ENCODE results near the gene EFNB2.
A peak's percentile ranks its signal among the peaks of the same experiment; 100 is the strongest.

Gene EFNB2

DNA sequence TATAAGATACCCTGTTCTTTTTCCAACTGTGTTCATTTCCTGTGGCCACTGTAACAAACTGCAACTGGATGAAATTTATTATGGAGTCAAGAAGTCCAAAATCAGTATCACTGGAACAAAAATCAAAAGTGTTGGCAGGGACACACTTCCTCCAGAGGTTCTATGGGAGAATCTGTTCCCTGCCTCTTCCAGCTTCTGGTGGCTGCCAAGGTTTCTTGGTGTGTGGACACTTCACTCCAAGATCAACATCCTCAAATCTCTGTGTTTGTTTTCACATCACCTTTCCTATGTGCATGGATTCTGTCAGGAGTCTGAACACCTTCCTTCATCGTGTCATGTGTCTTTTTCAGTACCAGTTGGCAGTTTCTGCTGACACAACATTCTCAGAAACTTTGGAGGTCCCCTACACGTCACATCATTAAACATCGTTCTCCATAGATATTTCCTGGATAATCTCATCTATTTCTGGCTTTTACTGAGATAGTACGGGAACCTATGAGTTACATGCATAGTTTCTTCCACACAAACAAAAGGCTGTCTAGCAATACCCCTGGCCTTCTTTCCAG, 15.2 kb upstream of the EFNB2 start:
- DNase-seq (ENCODE audit: low read depth in 2 of 2): no peak

- no peak for DNase-seq (ENCODE audit: low read depth in 2 of 2)
Measured at GRCh38 chr13:106548064-106548696, 12.7 kb upstream of the EFNB2 start.

DNA sequence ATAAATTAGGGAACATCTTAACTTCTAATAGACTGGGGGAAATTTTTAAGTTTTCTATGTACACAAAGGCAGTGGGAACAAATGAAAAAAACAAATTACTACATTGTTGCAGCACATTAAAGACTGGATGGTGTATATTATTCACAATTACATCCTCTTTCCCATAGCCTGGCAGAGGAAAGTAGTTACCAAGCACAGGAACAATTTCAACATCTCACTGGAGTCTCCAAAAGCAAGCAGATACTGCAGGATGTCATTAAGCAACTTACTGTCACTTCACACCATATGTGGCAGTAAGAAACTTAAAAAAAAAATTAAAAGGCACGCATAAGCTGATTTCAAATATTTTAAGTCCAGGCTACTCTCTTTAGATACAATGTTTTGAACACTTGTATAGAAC, 6.4 kb upstream of the EFNB2 start:
- no peak for DNase-seq (ENCODE audit: low read depth in 2 of 2)

DNA sequence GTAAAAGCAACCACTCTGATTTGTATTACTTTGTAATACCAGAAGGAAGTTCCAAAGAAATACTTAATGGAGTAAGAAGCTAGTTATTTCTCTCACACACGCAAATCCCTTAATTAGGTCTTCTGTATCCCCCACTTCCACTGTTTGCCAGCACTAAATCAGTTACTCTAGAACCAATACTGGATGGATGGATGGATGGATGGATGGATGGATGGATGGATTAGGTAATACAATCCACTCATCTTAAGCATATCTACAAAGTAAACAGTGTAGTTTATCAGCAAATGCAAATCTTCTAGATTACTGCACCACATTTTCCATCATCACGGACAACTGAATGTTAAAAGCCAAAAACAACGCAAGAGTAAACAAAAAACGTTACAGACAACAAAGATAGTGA, 5.2 kb upstream of the EFNB2 start:
- DNase-seq (ENCODE audit: low read depth in 2 of 2): no peak

- DNase-seq (ENCODE audit: low read depth in 2 of 2): no peak
Measured at GRCh38 chr13:106537521-106537920, 2.1 kb upstream of the EFNB2 start.

DNA sequence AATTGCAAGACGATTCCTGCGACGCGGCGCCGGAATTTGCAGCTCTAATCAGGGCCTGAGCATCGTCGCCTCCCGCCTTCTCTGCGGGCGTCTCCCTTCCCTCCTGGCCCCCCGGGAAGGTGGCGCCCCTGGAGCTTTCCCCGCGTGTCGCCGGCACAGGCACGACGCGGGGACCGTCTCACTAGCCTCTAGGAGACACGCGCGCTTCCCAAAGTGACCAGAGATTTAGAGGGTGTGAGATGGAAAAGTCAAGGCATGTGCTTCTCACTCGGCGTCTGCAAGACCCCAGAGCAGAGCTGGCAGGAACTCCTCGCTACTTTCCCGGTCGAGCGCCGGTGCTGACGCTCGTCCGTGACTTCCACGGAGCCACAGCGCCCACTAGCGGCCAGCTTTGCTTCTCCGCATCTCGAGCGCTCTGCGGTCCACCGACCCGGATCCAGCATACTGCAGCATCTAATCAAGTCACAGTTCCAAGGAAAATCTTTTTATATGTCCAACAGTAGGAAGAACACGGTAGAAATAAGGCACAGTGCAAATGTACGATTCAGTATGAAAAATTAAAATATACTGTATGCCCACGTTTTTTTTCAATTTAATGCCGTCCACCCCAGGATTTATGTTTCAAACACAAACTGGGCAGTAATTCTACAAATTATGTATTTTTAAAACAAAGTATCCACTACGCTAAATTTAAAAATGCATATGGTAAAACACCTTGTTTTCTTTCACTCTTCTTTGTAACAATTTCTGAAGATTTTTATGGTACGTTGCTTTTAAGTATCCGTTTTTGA, 977 bp upstream of the EFNB2 start:
- DNase-seq (ENCODE audit: low read depth in 2 of 2): peak; percentile 76 to 82

DNA sequence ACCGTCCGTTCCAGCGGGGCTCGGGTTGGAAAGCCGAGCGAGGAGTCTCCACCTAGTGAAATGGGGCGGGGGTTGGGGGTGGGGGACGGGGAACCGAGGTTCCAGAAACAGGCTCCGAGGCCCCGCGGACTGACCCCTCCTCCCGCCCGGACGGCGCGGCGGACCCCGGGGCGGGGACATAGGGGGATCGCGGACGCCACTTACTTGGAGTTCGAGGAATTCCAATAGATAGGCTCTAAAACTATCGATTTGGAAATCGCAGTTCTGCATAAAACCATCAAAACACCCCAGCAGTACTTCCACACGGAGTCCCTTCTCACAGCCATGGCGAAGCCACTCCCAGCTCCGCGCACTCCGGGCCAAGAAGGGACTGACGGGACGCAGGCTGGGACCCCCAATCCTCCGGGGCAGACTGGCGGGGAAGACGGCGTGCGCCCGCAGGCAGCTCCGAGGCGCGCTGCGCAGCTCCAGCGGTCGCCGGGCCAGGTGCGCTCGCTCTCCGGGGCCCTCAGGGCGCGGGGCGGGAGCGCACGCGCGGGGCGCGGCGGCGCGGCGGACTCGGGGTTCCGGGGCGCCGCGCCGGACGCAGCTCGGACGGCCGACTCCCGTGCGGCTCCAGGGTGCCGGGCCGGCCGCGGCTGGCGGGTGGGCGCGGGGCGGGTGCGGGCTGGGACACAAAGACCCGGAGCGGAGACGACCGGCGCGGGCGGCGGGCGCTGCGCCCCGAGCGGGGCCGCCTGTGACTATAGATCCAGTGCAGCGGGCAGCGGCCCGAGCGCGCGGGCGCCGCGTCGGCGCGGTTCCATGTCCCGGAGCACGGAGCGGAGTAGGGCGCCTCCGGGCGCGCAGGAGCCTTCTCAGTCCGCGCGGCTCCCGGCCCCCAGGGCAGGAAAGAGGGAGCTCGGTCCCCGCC, 567 bp downstream of the EFNB2 start:
- DNase-seq (ENCODE audit: low read depth in 2 of 2): no peak

GRCh38 chr13:106533943-106534638, 1.4 kb downstream of the EFNB2 start:
- no peak for DNase-seq (ENCODE audit: low read depth in 2 of 2)

DNA sequence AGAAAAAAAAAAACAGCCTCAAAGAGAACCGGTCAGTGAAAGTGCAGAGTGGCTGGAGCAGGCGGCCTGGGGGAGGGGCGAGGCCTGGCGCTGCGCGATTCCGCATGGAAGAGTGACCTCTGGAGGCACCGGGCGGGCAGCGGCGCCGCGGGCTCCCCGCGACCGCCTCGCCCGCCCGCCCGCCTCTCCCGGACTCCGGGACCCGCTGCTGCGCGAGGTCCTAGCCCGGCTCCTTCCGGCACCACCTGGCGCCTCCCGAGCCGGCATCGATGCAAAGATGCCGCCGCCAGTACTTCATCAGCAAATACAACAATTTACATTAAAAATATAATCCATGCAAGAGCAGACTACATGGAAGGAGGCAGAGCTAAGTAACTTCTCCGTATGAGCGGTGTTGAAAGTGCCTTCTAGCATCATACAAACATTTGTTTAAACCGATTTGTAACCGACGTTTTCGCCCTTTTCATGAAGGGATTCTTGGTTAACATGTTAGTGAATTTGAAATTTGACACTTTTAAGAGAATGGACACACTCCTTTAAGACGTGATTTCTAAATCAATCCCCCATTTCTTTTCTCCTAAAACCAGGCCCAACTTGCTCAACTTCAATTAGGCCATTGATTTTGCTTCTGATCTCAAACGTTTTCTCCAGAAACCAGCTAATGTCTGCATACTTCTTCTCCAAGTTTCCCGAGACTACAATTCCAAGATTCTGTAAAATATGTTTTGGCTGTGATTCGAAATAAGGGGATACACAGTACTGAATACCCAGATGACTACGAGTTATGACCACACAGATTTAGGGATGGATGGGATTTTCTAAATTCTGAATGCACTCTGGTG, 2.1 kb downstream of the EFNB2 start:
- no peak for DNase-seq (ENCODE audit: low read depth in 2 of 2)

GRCh38 chr13:106532111-106532929, 3.1 kb downstream of the EFNB2 start:
- no peak for DNase-seq (ENCODE audit: low read depth in 2 of 2)

DNA sequence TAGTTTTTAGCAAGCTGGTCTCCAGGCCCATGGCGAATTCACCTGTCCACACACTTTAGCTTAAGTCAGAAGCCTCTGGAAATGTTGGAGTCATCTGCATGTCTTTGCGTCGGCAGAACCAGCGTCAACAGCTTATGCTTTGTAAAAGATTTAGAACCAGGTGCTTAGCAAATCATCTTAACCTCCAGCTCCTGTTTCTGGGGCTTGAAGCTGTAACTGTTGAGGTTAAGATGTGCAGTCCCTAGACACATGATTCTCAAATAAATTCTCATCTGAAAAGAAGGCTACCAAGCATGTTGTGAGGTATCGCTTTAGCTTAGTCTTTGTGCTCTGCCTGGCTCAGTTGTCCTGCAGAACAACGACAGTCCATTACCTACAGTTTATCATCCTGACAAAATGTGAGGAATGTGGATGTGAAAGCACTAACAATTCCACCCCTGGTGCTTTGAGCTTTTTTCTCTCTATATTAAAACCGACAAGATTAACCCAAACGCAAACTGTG, 4.4 kb downstream of the EFNB2 start:
- no peak for DNase-seq (ENCODE audit: low read depth in 2 of 2)

DNA sequence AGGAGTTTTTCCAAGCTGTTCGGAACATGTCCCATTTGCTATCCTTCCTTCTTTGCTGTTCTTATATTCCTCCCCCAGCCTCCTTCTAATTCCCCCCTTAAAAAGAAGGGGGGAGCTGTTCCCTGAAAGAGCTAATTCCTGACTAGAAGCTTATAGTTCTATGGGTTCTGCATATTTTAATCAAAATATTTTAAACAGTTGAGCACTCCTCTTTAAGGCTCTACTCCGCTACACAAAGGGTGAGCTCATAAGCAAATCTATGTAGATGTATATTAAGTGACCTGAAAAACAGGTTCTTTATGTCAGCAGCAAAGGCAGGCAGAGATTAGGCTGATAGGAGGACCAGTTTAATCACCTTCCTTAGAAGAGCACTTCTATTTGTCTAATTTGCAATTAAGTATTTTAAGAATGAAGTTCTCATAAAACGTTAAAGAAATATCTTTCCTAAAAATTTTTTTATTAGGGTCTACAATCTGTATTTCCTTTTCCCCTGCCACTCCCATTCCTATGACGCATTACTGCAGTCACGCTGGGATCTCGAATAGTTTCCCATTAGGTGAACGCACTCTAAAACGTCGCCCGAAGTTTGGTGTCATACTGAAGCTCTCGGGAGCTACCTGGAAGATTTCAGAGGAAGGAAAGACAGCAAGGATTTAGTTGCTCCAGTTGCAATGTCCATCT, 5.2 kb downstream of the EFNB2 start:
- DNase-seq (ENCODE audit: low read depth in 2 of 2): no peak

DNA sequence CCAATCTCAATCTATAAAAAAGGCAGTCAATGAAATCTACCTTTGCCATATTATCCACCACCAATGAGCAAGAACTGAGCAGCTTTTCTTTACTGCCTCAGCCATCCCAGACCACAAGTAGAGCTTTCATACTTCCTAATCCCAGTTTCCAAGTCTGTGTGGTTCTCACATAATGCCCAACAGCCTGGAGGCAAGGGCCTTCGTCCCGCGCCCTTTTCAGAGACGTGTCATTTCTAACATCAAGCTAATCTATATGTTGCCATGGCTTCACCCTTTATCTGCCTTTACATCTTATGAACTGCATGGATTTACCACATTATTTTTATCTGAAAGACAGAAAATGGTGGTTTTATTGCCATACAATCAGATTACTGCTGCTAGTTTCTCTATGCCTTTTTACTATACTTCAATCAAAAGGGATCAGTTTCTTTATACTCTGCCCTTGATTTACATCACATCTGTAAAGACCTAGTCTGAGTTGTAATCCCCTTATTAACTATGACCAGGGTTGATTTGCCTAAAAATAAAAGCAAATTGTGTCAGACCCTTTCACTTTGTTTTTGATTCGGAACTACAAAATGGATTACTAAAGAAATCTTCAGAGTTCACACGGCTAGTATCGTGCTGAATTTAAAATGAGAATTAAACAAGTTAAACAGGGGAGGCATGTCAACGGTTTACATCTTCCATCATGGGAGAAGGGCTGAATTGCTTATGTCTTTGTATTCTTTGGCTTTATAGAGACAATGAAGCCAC, 5.9 kb downstream of the EFNB2 start:
- no peak for DNase-seq (ENCODE audit: low read depth in 2 of 2)

GRCh38 chr13:106528718-106529414, 6.6 kb downstream of the EFNB2 start:
- DNase-seq (ENCODE audit: low read depth in 2 of 2): no peak

- no peak for DNase-seq (ENCODE audit: low read depth in 2 of 2)
Measured at GRCh38 chr13:106527826-106528225, 7.6 kb downstream of the EFNB2 start.

DNA sequence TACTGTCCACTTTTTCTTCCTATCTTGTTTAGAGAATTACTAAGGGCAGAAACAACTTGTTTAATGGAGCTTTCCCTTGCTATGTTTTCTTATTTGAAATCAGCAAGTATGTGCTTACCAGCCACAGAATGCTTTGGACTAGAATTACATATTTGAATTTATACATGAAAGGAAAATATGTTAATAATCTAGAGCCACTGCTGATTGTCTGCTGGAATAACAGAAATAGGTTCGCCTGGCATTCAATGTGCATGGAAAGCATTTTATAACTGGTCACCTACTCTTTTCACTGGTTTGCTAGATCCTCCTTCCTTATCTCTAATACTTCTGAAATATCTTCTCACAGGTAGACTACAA, 8.0 kb downstream of the EFNB2 start:
- no peak for DNase-seq (ENCODE audit: low read depth in 2 of 2)

GRCh38 chr13:106526738-106527444, 8.6 kb downstream of the EFNB2 start:
- DNase-seq (ENCODE audit: low read depth in 2 of 2): no peak
